ENCODE data around the gene PARVB.

PARVB gene

GRCh38 chr22:43996170-43996980 lies 27.7 kb upstream of the PARVB start:
- DNase-seq (ENCODE audit: low read depth): no peak
- H3K4me3 ChIP-seq (ENCODE audit: control insufficient read depth, low read depth, low read length): no peak overlapping the region
- TF ChIP-seq CTCF (IDR thresholded peaks at IDR 0.05; ENCODE audit: control insufficient read depth, insufficient read depth, low read depth, low read length, missing control alignments): no peak

DNA sequence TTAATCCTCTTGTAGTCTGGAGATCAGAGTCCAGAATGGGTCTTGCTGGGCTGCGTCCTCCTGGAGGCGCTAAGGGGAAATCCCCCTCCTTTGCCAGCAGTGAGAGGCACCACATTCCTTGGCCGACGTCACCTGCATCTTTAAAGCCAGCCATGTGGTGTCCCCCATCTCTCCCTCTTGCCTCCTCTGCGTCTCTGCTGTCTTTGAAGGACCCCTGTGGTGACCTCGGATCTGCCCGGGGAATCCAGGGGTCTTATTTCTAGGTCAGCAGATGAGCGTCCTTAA lies 27.2 kb upstream of the PARVB start:
- DNase-seq (ENCODE audit: low read depth): no peak
- no peak overlapping the region for H3K4me3 ChIP-seq (ENCODE audit: control insufficient read depth, low read depth, low read length)
- no peak for TF ChIP-seq CTCF (IDR thresholded peaks at IDR 0.05; ENCODE audit: control insufficient read depth, insufficient read depth, low read depth, low read length, missing control alignments)

DNA sequence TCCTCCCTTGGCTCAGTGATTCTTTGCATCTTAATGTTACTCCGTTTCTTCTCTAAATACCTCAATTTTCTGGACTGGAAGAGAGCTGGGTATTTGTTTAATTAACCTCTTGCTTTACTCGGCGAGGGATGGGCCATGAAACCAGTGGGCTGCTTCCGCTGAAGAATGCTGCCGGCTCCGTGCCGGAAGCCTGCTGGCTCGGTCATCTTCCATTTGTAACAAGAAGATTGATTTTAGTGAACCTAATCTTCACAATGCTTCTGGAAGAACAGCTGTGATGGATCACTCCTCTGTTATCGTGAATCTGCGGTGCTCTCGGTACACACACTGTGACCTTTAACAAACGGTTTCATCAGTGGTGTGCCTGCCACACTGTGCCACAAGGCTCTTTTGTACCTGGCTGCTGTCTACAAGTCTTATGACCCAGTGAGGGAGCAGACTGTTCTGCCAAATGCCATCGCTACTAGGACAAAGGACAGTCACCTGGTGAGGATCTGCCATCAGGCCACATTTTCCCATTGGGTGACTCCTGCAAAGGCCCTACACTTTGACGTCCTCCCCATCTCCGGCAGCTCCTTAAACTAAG lies 25.3 kb upstream of the PARVB start:
- no peak overlapping the region for H3K4me3 ChIP-seq (ENCODE audit: control insufficient read depth, low read depth, low read length)
- DNase-seq (ENCODE audit: low read depth): no peak
- TF ChIP-seq CTCF (IDR thresholded peaks at IDR 0.05; ENCODE audit: control insufficient read depth, insufficient read depth, low read depth, low read length, missing control alignments): no peak

DNA sequence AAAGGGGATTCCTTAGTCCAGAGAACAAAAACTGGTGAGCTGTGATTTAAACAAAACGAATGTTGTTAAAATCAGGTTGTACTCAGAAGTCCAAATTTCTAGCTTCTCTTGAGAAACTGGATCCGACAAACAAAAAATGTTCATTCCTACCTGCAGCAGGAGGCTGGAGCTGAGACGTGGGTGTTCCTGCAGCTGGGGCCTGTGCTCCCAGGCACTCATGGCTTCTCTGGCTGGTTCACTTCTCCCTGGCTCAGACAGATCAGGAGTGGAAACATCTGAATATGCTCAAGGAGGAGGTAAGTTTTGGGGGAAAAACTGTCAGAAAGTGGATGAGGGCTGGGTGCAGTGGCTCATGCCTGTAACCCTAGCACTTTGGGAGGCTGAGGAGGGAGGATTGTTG lies 24.7 kb upstream of the PARVB start:
- DNase-seq (ENCODE audit: low read depth): no peak
- H3K4me3 ChIP-seq (ENCODE audit: control insufficient read depth, low read depth, low read length): no peak overlapping the region
- TF ChIP-seq CTCF (IDR thresholded peaks at IDR 0.05; ENCODE audit: control insufficient read depth, insufficient read depth, low read depth, low read length, missing control alignments): no peak

- no peak overlapping the region for H3K4me3 ChIP-seq (ENCODE audit: control insufficient read depth, low read depth, low read length)
- TF ChIP-seq CTCF (IDR thresholded peaks at IDR 0.05; ENCODE audit: control insufficient read depth, insufficient read depth, low read depth, low read length, missing control alignments): no peak
- no peak for DNase-seq (ENCODE audit: low read depth)
Observed at GRCh38 chr22:44000123-44000522, 24.0 kb upstream of the PARVB start.

- no peak overlapping the region for H3K4me3 ChIP-seq (ENCODE audit: control insufficient read depth, low read depth, low read length)
- no peak for DNase-seq (ENCODE audit: low read depth)
- no peak for TF ChIP-seq CTCF (IDR thresholded peaks at IDR 0.05; ENCODE audit: control insufficient read depth, insufficient read depth, low read depth, low read length, missing control alignments)
Observed at GRCh38 chr22:44001521-44001920, 22.6 kb upstream of the PARVB start.
